Kidney epithelial cell (primary cell): ENCODE measurements around the gene BIN2. TPM values are rescaled to one million over a fixed set of nuclear protein-coding genes. Genes with fewer than 3 reads are reported as not detected.

Experiments
- DNase-seq: peaks from one replicate; pipeline ENCODE4 v3.0.0-alpha.2; 2010; ENCODE audit warnings: low read depth
- H3K27me3 ChIP-seq: 2 replicates; pipeline ENCODE4 v1.6.0; 2011; ENCODE audit warnings: low read length; ENCODE audit not compliant: control insufficient read depth, insufficient read depth
- H3K36me3 ChIP-seq: 2 replicates; pipeline ENCODE4 v1.5.1; 2011; ENCODE audit warnings: low read length; ENCODE audit not compliant: control insufficient read depth, insufficient read depth
- H3K4me3 ChIP-seq: 2 replicates; pipeline ENCODE4 v1.5.1; 2011; ENCODE audit warnings: low read depth, mild to moderate bottlenecking, control low read depth, low read length
- total RNA-seq: library from RNA; depleted of rRNA; stranded (reverse); fragments of >200 nt; gene quantifications from 2 replicates; pipeline ENCODE4 v1.2.3, GENCODE V29; 2015
- TF ChIP-seq, protein P1 (sequence below): IDR thresholded peaks from 2 replicates; pipeline ENCODE4 v1.5.1; 2011; ENCODE audit warnings: mild to moderate bottlenecking, moderate library complexity, low read length, control low read depth, inconsistent platforms; ENCODE audit not compliant: insufficient read depth, poor library complexity, severe bottlenecking

BIN2 gene
- total RNA-seq, result not detected in 2 replicates

DNA sequence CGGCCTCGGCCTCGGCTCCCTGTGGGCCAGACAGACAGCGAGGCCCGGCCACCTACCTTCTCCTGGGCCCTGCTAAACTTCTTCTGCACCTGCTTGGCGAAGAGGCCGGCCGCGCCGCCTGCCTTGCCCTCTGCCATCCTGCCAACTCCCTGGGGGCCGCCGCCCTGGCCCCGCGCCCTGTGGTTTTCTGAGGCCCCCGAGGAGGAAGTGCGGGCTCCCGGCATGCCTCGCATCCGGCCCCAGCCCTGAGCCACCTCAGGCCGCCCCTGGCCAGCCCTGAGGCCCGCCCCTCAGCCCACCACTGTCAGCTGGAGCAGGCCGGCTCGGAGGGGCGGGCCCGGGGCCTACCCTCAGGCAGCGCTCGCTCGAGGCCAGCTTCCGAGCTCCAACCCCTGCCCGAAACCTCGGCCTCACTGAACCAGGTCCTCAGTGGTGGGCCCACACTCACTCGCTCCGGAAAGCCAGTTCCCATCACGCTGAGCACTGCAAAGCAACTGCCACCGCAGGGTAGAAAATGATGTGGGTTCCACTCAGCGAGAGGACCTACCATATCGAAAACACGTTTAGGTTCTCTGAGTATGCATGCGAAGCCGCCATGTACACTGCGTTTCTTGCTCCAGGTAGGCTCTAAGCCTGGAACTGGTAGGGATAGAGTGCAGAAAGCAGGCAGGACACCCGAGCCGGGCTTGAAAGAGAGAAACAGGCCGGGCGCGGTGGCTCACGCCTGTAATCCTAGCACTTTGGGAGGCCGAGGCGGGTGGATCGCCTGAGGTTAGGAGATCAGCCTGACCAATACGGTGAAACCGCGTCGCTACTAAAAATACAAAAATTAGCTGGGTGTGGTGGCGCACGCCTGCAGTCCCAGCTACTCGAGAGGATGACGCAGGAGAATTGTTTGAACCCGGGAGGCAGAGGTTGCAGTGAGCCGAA, at the start of gene BIN2:
Gene BIN2, minus strand, starts transcription at position 209 of the 930 bp plus-strand sequence. Its CDS starts 72 bp downstream, at position 137.
- TF ChIP-seq, protein P1, sequence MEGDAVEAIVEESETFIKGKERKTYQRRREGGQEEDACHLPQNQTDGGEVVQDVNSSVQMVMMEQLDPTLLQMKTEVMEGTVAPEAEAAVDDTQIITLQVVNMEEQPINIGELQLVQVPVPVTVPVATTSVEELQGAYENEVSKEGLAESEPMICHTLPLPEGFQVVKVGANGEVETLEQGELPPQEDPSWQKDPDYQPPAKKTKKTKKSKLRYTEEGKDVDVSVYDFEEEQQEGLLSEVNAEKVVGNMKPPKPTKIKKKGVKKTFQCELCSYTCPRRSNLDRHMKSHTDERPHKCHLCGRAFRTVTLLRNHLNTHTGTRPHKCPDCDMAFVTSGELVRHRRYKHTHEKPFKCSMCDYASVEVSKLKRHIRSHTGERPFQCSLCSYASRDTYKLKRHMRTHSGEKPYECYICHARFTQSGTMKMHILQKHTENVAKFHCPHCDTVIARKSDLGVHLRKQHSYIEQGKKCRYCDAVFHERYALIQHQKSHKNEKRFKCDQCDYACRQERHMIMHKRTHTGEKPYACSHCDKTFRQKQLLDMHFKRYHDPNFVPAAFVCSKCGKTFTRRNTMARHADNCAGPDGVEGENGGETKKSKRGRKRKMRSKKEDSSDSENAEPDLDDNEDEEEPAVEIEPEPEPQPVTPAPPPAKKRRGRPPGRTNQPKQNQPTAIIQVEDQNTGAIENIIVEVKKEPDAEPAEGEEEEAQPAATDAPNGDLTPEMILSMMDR, result no peak
- Histone ChIP-seq H3K36me3 (no peaks in the 10 kb centered on the region), H3K27me3 (no peaks in the 10 kb centered on the region), H3K4me3 (no peak within 1 kb of the TSS)
- no peak for DNase-seq

DNA sequence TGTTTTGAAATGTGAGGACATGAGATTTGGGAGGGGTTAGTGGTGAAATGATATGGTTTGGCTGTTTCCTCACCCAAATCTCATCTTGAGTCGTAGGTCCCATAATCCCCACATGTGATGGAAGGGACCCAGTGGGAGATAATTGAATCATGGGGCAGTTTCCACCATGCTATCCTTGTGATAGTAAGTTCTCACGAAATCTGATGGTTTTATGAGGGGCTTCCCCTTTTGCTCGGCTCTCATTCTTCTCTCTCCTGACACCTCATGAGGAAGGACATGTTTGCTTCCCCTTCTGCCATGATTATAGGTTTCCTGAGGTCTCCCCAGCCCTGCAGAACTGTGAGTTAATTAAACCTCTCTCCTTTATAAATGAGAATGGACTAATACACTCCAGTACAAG, 49.2 kb upstream of the BIN2 start:
- no peaks in the 10 kb centered on the region for H3K36me3 ChIP-seq
- DNase-seq, result no peak

DNA sequence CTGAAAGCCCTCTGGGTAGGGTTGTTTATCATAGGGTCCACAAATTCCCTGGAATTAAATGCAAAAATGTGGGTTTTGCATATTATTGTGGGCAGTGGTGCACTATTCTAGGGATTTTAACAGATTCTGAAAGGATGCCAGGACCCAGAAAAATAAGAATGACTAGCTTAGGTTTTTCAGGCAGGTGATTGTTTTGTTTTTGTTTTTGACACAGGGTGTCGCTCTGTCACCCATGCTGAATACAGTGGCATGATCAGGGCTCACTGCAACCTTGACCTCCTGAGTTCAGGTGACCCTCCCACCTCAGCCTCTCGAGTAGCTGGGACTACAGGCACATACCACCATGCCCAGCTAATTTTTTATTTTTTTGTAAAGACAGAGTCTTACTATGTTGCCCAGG, 48.0 kb upstream of the BIN2 start:
- TF ChIP-seq, protein P1, result no peak
- Histone ChIP-seq H3K27me3 (no peaks in the 10 kb centered on the region), H3K4me3 (no peak overlapping the region), H3K36me3 (no peaks in the 10 kb centered on the region)
- no peak for DNase-seq

More for the DNA sequence above, 49.2 kb upstream of the BIN2 start:
- no peak overlapping the region for H3K4me3 ChIP-seq
- TF ChIP-seq, protein P1, result no peak
- H3K27me3 ChIP-seq, result no peaks in the 10 kb centered on the region

DNA sequence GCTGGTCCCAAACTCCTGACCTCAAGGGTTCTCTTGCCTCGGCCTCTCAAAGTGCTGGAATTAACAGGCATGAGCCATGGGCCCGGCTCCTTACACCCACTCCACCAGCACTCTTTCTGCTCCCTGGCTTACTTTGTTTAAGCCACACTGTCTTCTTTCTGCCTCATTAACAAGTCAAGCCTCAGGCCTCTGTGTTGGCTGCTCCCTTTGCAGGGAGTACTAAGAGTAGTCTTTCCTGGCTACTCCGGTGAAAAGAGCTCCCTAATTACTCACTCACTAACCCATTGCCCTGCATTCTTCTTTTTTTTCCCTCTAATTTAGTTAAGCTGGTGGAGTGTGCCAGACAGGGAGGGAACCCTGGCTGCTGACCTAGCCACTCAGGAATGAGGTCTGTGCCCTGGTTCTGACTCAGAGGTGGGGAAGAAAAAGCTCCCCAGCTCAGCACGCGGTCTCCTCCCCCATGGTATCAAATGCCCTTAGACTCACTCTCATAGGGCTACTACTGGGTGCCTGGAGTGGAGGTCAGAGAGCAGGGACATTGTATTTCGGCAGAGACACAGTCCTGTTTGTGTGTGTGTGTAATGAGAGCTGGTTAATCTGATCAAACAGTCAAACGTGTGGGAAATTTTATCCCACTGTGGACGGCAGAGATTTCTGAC, 47.5 kb upstream of the BIN2 start:
- TF ChIP-seq, protein P1, result no peak
- Histone ChIP-seq H3K4me3 (no peak overlapping the region), H3K27me3 (no peaks in the 10 kb centered on the region), H3K36me3 (no peaks in the 10 kb centered on the region)
- DNase-seq, result peak; percentile 97

DNA sequence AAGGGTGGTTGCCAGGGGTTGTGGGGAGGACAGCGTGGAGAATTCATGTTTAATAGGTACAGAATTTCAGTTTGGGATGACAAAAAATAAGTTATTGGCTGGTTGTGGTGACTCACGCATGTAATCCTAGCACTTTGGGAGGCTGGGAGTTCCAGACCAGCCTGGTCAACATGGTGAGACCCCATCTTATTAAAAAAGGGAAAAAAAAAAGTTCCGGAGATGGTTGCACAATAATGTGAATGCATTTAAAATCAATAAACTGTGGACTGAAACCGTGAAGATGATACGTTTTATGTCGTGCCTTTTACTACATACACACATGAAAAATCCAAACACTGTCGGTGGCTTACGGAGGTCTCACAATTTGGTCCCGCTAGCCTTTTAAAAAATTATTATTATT, 46.7 kb upstream of the BIN2 start:
- Histone ChIP-seq H3K36me3 (no peaks in the 10 kb centered on the region), H3K4me3 (no peak overlapping the region), H3K27me3 (no peaks in the 10 kb centered on the region)
- TF ChIP-seq, protein P1, result no peak
- DNase-seq, result no peak
